ENCODE results near the gene A3GALT2.
"Not testable (repeated sequence)": the region's sequence is repeated elsewhere in the genome, so short reads cannot be mapped to it uniquely, and the experiment has no call there.

Gene A3GALT2

GRCh38 chr1:33294071-33295010 lies 26.6 kb downstream of the A3GALT2 start:
- no peak overlapping the region for H3K4me3 ChIP-seq (ENCODE audit: control insufficient read depth, low read depth, low read length)
- no peak for DNase-seq (ENCODE audit: low read depth)
- TF ChIP-seq CTCF (IDR thresholded peaks at IDR 0.05; ENCODE audit: control insufficient read depth, insufficient read depth, low read depth, low read length, missing control alignments) = no peak

- DNase-seq (ENCODE audit: low read depth) = no peak
- no peak overlapping the region for H3K4me3 ChIP-seq (ENCODE audit: control insufficient read depth, low read depth, low read length)
- TF ChIP-seq CTCF (IDR thresholded peaks at IDR 0.05; ENCODE audit: control insufficient read depth, insufficient read depth, low read depth, low read length, missing control alignments) = no peak
These were observed 28.1 kb downstream of the A3GALT2 start for GRCh38 chr1:33292726-33293340.

GRCh38 chr1:33290615-33291014 lies 30.3 kb downstream of the A3GALT2 start:
- DNase-seq (ENCODE audit: low read depth); H3K4me3 ChIP-seq (ENCODE audit: control insufficient read depth, low read depth, low read length): not testable (repeated sequence)

GRCh38 chr1:33289858-33290154 lies 31.1 kb downstream of the A3GALT2 start:
- H3K4me3 ChIP-seq (ENCODE audit: control insufficient read depth, low read depth, low read length) = no peak overlapping the region
- TF ChIP-seq CTCF (IDR thresholded peaks at IDR 0.05; ENCODE audit: control insufficient read depth, insufficient read depth, low read depth, low read length, missing control alignments) = no peak
- no peak for DNase-seq (ENCODE audit: low read depth)

- DNase-seq (ENCODE audit: low read depth) = no peak
- no peak overlapping the region for H3K4me3 ChIP-seq (ENCODE audit: control insufficient read depth, low read depth, low read length)
- no peak for TF ChIP-seq CTCF (IDR thresholded peaks at IDR 0.05; ENCODE audit: control insufficient read depth, insufficient read depth, low read depth, low read length, missing control alignments)
These were observed 31.7 kb downstream of the A3GALT2 start for GRCh38 chr1:33288976-33289857.

GRCh38 chr1:33287317-33287716 lies 33.6 kb downstream of the A3GALT2 start:
- DNase-seq (ENCODE audit: low read depth) = no peak
- no peak overlapping the region for H3K4me3 ChIP-seq (ENCODE audit: control insufficient read depth, low read depth, low read length)
- no peak for TF ChIP-seq CTCF (IDR thresholded peaks at IDR 0.05; ENCODE audit: control insufficient read depth, insufficient read depth, low read depth, low read length, missing control alignments)

Measured in AG09309 (cell line).